Neural cell (in vitro differentiated cells): ENCODE results near the gene SLCO3A1. TPM values are rescaled to one million over a fixed set of nuclear protein-coding genes. Genes with fewer than 3 reads are reported as not detected.

ENCODE experiments used
- H2AFZ ChIP-seq: fragments of 200-600, 300-800 bp; sonication (generic), shearing (Covaris generic); 2 replicates; pipeline ENCODE4 v1.6.0; 2014; ENCODE audit warnings: low read depth, mild to moderate bottlenecking, antibody characterized with exemption, low read length, moderate library complexity
- H3F3A ChIP-seq: fragments of 200-600 bp; shearing (Covaris generic); 2 replicates; pipeline ENCODE4 v1.6.1; 2016; ENCODE audit warnings: mild to moderate bottlenecking, moderate library complexity, mixed read lengths, antibody characterized with exemption, low read length; ENCODE audit not compliant: insufficient read depth, poor library complexity, severe bottlenecking
- H3K27ac ChIP-seq: fragments of 200-600, 300-800 bp; sonication (generic), shearing (Covaris generic); 2 replicates; pipeline ENCODE4 v1.5.1; 2014; ENCODE audit warnings: mild to moderate bottlenecking, low read length, moderate library complexity
- H3K27me3 ChIP-seq: fragments of 300-800, 200-600 bp; sonication (generic), shearing (Covaris generic); 2 replicates; pipeline ENCODE4 v1.6.0; 2014; ENCODE audit warnings: mild to moderate bottlenecking, low read depth, low read length, moderate library complexity; ENCODE audit not compliant: insufficient read depth
- H3K36me3 ChIP-seq: fragments of 300-800, 200-600 bp; sonication (generic), shearing (Covaris generic); 2 replicates; pipeline ENCODE4 v1.5.1; 2014; ENCODE audit warnings: mild to moderate bottlenecking, antibody characterized with exemption, low read length, moderate library complexity; ENCODE audit not compliant: insufficient read depth
- H3K4me2 ChIP-seq: fragments of 300-800, 200-600 bp; sonication (generic), shearing (Covaris generic); 2 replicates; pipeline ENCODE4 v1.6.0; 2014; ENCODE audit warnings: mild to moderate bottlenecking, low read length
- H3K4me3 ChIP-seq: fragments of 300-800, 200-600 bp; sonication (generic), shearing (Covaris generic); 2 replicates; pipeline ENCODE4 v1.5.1; 2014; ENCODE audit warnings: mild to moderate bottlenecking, low read length, moderate library complexity
- H3K79me2 ChIP-seq: fragments of 200-600 bp; shearing (Covaris generic); replicated peaks from 2 replicates; pipeline ENCODE4 v1.6.0; 2014; ENCODE audit warnings: mild to moderate bottlenecking, low read length, moderate library complexity; ENCODE audit not compliant: insufficient read depth
- H3K9ac ChIP-seq: fragments of 300-800, 200-600 bp; sonication (generic), shearing (Covaris generic); 2 replicates; pipeline ENCODE4 v1.6.1; 2016; ENCODE audit warnings: mild to moderate bottlenecking, low read length, mixed read lengths
- H3K9me2 ChIP-seq: fragments of 200-600 bp; shearing (Covaris generic); 2 replicates; pipeline ENCODE4 v1.6.1; 2016; ENCODE audit warnings: mild to moderate bottlenecking, low read length, mixed read lengths; ENCODE audit not compliant: insufficient read depth
- H3K9me3 ChIP-seq: fragments of 200-600, 300-800 bp; sonication (generic), shearing (Covaris generic); 2 replicates; pipeline ENCODE4 v1.6.1; 2016; ENCODE audit warnings: mild to moderate bottlenecking, mixed run types, low read length, moderate library complexity, mixed read lengths
- H4K20me1 ChIP-seq: fragments of 200-600 bp; shearing (Covaris generic); 2 replicates; pipeline ENCODE4 v1.6.1; 2016; ENCODE audit warnings: mild to moderate bottlenecking, mixed run types; ENCODE audit not compliant: insufficient read depth
- EP300 ChIP-seq: fragments of 450-650 bp; conservative IDR thresholded peaks from 2 replicates; pipeline ENCODE4 v1.6.1; 2014; ENCODE audit warnings: antibody characterized with exemption, mild to moderate bottlenecking, moderate library complexity; ENCODE audit not compliant: poor library complexity, severe bottlenecking
- EZH2 ChIP-seq: fragments of 200-600, 300-800 bp; shearing (Covaris generic), sonication (generic); IDR thresholded peaks from 2 replicates; pipeline ENCODE4 v1.6.1; 2014; ENCODE audit warnings: antibody characterized with exemption, low read length, borderline replicate concordance, mild to moderate bottlenecking; ENCODE audit not compliant: insufficient read depth, poor library complexity, severe bottlenecking
- MXI1 ChIP-seq: fragments of 450-650 bp; conservative IDR thresholded peaks from 2 replicates; pipeline ENCODE4 v1.6.1; 2014; ENCODE audit warnings: antibody characterized with exemption, mild to moderate bottlenecking; ENCODE audit not compliant: poor library complexity, severe bottlenecking
- POLR2AphosphoS5 ChIP-seq: IDR thresholded peaks from 2 replicates; pipeline ENCODE4 v1.6.1; 2012
- RAD21 ChIP-seq: fragments of 450-650 bp; conservative IDR thresholded peaks from 2 replicates; pipeline ENCODE4 v1.6.1; 2014; ENCODE audit warnings: antibody characterized with exemption, mild to moderate bottlenecking, moderate library complexity
- SMC3 ChIP-seq: fragments of 450-650 bp; conservative IDR thresholded peaks from 2 replicates; pipeline ENCODE4 v1.6.1; 2014; ENCODE audit warnings: antibody characterized with exemption, mild to moderate bottlenecking, moderate library complexity; ENCODE audit not compliant: poor library complexity
- TAF1 ChIP-seq: IDR thresholded peaks from 2 replicates; pipeline ENCODE4 v1.6.1; 2012; ENCODE audit warnings: low read depth
- polyA plus RNA-seq: library from polyadenylated mRNA; depleted of rRNA; stranded (reverse); fragments of >200 nt; gene quantifications from 2 replicates; pipeline ENCODE4 v1.2.3, GENCODE V29; 2014
- TF ChIP-seq, protein P1 (sequence below): IDR thresholded peaks from 2 replicates; pipeline ENCODE4 v1.6.1; 2012; ENCODE audit warnings: borderline replicate concordance
- TF ChIP-seq, protein P2 (sequence below): fragments of 450-650 bp; IDR thresholded peaks from 2 replicates; pipeline ENCODE4 v1.5.1; 2014; ENCODE audit warnings: antibody characterized with exemption, mild to moderate bottlenecking, moderate library complexity; ENCODE audit not compliant: poor library complexity, severe bottlenecking

SLCO3A1 gene
- polyA plus RNA-seq, 1 donor from 2014 or later: 14.2 TPM

DNA sequence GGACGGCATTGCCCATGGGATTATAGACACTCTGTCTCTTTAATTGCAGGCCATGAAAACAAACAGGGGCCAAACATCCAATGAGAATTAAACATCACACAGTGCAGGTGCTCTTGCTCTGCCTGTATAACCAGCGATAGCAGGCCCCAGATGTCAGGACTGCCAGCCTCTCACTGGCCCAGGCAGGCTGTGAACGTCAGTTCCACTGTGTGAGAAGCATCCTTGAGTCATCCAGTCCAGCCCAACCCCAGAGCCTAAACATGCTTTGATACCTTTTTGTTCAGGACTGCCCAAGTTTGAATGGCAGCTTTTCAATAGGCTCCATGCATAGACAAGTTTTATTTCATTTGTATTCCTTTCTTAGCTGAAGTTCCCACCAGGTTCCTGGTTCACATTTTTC, 189.8 kb downstream of the SLCO3A1 start:
- Histone ChIP-seq H3K9ac (no peak overlapping the region), H3K4me3 (no peak overlapping the region), H3K79me2 (no peaks in the 10 kb centered on the region)

DNA sequence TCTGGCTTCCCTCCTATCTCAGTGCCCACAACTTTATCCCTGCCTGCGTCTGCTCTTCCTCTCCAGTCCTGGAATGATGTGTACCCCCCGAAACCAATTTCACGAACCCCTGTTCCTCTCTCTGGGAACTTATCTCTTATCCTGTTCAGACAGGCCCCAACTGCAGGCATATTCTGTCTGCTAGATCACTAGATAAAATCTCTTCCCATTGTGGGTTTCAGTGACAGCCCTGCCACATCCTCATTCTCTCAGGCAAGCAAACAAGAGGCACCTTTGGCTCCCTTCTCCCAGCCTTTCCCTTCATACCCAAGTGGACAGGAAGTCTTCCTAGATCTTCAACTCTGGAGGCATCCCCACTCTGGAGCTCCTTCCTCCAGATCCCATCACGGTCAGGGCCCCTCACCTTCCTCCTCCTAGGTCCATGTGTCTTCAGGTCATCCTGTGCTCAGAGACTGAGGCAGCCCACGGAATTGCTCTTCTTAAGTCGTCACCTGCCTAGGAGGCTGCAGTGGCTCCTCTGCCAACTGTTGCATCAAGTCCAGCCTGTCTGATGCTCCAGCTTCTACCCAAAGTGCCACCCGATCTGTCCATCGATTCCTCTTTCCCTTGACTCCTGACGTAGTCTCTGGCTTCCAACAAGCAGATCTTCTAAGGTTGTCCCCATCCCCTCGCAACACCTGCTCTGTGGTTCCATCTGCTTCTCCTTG, 190.8 kb downstream of the SLCO3A1 start:
- Histone ChIP-seq H3K79me2 (no peaks in the 10 kb centered on the region), H3K9ac (no peak overlapping the region), H3K27me3 (no peaks in the 10 kb centered on the region), H3K27ac (no peak overlapping the region), H3F3A (no peaks in the 10 kb centered on the region), H2AFZ (no peak overlapping the region), H3K36me3 (no peaks in the 10 kb centered on the region), H4K20me1 (no peaks in the 10 kb centered on the region), H3K4me2 (no peak overlapping the region), H3K9me3 (no peaks in the 10 kb centered on the region), H3K9me2 (no peaks in the 10 kb centered on the region), H3K4me3 (no peak overlapping the region)
- no peak for TF ChIP-seq EZH2
- no peak for TF ChIP-seq SMC3
- TF ChIP-seq, protein P1, sequence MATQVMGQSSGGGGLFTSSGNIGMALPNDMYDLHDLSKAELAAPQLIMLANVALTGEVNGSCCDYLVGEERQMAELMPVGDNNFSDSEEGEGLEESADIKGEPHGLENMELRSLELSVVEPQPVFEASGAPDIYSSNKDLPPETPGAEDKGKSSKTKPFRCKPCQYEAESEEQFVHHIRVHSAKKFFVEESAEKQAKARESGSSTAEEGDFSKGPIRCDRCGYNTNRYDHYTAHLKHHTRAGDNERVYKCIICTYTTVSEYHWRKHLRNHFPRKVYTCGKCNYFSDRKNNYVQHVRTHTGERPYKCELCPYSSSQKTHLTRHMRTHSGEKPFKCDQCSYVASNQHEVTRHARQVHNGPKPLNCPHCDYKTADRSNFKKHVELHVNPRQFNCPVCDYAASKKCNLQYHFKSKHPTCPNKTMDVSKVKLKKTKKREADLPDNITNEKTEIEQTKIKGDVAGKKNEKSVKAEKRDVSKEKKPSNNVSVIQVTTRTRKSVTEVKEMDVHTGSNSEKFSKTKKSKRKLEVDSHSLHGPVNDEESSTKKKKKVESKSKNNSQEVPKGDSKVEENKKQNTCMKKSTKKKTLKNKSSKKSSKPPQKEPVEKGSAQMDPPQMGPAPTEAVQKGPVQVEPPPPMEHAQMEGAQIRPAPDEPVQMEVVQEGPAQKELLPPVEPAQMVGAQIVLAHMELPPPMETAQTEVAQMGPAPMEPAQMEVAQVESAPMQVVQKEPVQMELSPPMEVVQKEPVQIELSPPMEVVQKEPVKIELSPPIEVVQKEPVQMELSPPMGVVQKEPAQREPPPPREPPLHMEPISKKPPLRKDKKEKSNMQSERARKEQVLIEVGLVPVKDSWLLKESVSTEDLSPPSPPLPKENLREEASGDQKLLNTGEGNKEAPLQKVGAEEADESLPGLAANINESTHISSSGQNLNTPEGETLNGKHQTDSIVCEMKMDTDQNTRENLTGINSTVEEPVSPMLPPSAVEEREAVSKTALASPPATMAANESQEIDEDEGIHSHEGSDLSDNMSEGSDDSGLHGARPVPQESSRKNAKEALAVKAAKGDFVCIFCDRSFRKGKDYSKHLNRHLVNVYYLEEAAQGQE: no peak
- no peak for TF ChIP-seq POLR2AphosphoS5

More for the DNA sequence above, 189.8 kb downstream of the SLCO3A1 start:
- no peaks in the 10 kb centered on the region for H3K9me3 ChIP-seq
- H3K27me3 ChIP-seq: no peaks in the 10 kb centered on the region
- H3F3A ChIP-seq: no peaks in the 10 kb centered on the region
- H3K27ac ChIP-seq: no peak overlapping the region
- H3K9me2 ChIP-seq: no peaks in the 10 kb centered on the region
- no peak overlapping the region for H2AFZ ChIP-seq
- no peaks in the 10 kb centered on the region for H3K36me3 ChIP-seq
- no peaks in the 10 kb centered on the region for H4K20me1 ChIP-seq
- no peak overlapping the region for H3K4me2 ChIP-seq
- TF ChIP-seq MXI1 (no peak), EP300 (no peak), POLR2AphosphoS5 (no peak), RAD21 (no peak), EZH2 (no peak)
- TF ChIP-seq, protein P2, sequence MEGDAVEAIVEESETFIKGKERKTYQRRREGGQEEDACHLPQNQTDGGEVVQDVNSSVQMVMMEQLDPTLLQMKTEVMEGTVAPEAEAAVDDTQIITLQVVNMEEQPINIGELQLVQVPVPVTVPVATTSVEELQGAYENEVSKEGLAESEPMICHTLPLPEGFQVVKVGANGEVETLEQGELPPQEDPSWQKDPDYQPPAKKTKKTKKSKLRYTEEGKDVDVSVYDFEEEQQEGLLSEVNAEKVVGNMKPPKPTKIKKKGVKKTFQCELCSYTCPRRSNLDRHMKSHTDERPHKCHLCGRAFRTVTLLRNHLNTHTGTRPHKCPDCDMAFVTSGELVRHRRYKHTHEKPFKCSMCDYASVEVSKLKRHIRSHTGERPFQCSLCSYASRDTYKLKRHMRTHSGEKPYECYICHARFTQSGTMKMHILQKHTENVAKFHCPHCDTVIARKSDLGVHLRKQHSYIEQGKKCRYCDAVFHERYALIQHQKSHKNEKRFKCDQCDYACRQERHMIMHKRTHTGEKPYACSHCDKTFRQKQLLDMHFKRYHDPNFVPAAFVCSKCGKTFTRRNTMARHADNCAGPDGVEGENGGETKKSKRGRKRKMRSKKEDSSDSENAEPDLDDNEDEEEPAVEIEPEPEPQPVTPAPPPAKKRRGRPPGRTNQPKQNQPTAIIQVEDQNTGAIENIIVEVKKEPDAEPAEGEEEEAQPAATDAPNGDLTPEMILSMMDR: no peak

DNA sequence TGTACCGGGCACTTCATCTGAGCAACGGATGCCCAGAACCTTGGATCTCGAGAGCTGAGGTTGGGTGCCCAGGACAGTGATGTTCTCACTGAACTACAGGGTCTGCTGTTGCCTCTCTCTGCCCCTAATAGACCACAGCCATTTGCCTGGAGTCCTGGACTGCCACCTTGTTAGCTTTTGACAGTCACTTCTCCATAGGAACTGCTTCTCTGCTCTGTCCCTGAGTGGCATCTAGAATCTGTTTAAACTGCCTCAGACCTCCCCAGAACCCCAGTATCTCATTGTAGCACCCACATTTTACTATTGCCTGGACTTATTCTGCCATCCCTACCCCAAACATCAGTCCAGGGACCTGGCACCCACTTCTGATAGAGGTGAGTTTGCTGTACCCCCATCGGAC, 194.4 kb downstream of the SLCO3A1 start:
- Histone ChIP-seq H3K9me2 (no peaks in the 10 kb centered on the region), H3K79me2 (peaks cover under 1% of the 10 kb centered on the region), H3K27me3 (no peaks in the 10 kb centered on the region), H3K9ac (no peak overlapping the region), H2AFZ (no peak overlapping the region), H4K20me1 (no peaks in the 10 kb centered on the region), H3K9me3 (no peaks in the 10 kb centered on the region), H3K36me3 (no peaks in the 10 kb centered on the region), H3K4me3 (no peak overlapping the region), H3K4me2 (no peak overlapping the region), H3K27ac (no peak overlapping the region), H3F3A (no peaks in the 10 kb centered on the region)
- TF ChIP-seq, protein P2: no peak
- TF ChIP-seq, protein P1: no peak
- TF ChIP-seq TAF1 (no peak), EP300 (no peak), SMC3 (no peak), MXI1 (no peak), EZH2 (no peak), RAD21 (no peak)
